GM21526 (cell line): ENCODE measurements around the gene PPP2R5D.
"Not testable (repeated sequence)": the region's sequence is repeated elsewhere in the genome, so short reads cannot be mapped to it uniquely, and the experiment has no call there.

Source experiments
- ATAC-seq: cut with Tn5 transposase; IDR thresholded peaks from one replicate; pipeline ENCODE4 v1.9.1; 2021; ENCODE audit warnings: moderate library complexity; ENCODE audit not compliant: unreplicated experiment, low FRiP score

PPP2R5D gene

DNA sequence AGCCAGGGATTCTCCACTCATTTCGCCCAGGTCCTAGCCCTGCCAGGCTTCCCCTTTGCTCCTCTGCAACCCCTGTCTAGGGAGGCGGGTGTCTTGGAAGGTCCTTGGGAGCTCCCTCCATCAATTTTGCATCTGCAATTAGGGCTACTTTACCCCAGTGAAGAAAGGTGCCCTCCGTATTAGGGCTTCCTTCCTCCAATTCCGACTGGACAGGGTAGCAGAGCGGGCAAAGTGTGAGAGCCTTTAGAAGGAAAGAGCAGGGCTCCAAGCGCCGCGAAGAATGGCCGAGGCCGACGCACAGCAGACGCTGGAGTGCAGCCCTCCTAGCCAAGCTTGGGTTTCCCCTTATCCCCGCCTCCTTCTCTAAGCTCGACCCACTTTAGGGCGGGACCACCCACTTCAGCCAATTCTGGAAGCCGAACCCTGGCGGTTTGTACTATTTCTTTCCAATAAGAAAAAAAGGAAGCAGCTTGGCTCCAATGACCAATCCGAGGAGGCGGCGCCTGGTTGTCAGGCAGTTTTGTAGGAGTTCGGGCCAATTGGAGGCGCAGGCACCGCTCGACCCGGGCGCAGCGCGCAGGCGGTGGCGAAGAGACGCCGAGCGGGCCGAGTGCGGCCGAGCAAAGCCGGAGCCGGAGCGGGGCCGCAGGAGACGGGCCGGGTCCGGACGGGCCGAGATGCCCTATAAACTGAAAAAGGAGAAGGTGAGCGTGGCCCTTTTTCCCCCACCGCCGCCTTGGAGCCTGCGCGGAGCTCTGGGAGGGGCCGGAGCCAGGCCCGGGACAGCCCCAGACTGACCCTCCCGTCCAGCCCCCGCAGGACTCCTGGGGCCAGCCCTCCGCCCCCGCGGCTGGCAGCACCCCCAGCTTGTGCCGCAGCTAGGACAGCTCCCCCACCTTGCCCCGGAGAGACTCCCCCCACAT is at the start of gene PPP2R5D:
Gene PPP2R5D, plus strand, starts transcription at position 570 of the 923 bp plus-strand sequence. Its CDS starts 108 bp downstream, at position 678.
- ATAC-seq, result peak; percentile 88

DNA sequence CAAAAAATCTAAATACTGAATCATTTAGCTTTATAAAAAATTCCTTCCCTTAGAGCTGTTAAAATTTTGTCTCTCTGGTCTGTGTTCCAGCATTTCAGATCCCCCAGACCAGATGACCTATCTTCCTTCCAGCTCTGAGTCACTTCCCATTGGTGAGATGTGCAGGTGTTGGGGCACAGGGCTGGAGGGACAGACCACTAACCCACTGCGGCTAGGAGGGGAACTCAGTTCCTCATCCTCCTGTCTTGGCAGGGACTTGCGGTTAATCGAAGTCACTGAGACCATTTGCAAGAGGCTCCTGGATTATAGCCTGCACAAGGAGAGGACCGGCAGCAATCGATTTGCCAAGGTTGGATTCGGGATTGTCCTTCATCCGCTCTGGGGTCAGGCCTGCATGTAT is 49.0 kb upstream of the PPP2R5D start:
- ATAC-seq, result no peak

DNA sequence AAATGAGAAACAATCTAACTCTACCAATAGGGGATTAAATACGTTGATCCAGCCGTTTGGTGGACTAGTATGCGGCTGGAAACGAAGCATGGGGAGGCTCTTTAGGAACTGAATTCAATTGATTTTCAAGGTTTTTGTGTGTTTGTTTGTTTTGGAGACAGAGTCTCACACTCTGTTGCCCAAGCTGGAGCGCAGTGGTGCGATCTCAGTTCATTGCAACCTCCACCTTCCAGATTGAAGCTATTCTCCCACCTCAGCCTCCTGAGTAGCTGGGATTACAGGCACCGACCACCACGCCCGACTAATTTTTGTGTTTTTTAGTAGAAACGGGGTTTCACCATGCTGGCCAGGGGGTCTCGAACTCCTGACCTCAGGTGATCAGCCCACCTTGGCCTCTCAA is 48.0 kb upstream of the PPP2R5D start:
- ATAC-seq, result no peak

DNA sequence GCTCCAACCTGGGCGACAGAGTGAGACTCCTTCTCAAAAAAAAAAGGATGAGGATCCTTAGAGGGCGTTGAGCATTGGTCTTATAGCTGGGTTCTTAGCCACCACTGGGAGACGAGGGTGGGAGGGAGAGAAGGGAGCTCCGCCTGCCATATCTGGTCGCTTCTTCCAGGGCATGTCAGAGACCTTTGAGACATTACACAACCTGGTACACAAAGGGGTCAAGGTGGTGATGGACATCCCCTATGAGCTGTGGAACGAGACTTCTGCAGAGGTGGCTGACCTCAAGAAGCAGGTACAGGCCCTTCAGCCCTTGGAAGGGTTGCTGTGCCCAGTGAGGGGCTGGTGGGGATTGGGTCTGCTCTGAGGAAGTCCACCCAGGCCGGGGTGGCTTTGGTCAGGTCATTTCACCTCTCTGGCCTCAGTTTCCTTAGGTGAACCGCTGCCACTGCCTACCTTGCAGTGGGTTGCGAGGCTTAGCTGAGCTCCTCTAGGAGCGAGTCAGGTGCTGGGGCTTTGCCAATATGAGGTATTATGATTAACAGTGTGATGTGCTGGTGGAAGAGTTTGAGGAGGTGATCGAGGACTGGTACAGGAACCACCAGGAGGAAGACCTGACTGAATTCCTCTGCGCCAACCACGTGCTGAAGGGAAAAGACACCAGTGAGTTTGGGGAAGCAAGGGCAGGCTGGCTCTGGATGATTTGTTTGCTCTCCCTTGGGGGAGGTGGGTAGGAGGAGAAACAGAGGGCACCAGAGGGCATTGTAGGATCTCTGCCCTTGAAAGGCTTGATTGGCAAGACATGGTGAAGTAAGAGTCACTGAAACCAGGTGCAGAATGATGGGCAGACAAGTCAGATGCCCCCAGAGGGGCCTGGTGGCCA is 46.6 kb upstream of the PPP2R5D start:
- ATAC-seq, result no peak

DNA sequence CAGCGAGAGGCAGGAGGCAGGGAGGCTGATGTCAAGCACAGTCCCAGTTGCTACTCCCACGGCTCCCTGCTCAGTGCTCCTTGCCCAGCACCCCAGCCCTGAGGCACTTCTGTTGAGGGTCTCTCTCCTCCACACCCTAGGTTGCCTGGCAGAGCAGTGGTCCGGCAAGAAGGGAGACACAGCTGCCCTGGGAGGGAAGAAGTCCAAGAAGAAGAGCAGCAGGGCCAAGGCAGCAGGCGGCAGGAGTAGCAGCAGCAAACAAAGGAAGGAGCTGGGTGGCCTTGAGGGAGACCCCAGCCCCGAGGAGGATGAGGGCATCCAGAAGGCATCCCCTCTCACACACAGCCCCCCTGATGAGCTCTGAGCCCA is 46.0 kb upstream of the PPP2R5D start:
- ATAC-seq, result no peak

DNA sequence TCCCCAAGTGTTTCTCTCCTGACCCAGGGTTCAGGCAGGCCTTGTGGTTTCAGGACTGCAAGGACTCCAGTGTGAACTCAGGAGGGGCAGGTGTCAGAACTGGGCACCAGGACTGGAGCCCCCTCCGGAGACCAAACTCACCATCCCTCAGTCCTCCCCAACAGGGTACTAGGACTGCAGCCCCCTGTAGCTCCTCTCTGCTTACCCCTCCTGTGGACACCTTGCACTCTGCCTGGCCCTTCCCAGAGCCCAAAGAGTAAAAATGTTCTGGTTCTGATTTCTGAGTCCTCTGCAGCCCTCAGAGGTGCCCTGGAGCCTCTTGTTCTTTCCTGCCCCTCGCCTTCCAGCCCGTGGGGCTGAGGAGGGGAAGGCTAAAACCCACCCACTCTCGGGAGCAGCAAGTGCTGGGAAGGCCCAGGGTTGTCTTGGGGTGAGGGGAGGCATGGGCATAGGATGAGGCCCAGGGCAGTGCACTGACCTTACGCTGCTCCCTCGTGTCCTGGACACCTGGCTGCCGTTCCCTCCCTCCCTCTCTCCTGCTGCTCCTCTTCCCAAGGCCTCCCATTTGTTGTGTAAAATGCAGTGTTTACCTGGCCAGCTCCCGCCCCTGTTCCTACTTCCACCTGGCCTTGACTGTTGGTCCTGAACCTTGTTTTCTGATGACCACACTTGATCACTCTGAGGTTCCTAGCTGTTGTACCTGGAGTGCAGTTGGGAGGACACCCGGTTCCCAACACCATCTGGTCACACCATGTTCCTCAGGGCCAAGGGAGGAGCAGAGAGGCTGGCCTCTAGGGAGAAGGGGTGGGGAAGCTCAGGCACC is 45.2 kb upstream of the PPP2R5D start:
- ATAC-seq, result no peak

DNA sequence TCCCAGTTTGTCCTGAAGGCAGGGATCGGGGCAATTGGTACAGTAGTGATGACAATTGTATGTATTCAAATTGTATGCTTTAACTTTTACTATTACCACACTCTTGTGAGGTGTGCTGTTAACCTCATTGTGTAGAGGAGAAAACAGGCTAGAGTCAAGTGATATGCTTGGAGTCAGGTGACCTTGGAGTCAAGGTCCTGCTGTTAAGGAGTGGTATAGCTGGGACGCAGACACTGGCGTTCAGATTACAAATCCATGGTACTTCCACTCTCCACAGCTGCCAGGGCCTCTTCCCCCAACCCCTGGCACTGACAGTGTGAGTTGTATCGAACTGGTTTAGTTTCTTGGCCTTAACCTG is 44.6 kb upstream of the PPP2R5D start:
- ATAC-seq, result no peak

DNA sequence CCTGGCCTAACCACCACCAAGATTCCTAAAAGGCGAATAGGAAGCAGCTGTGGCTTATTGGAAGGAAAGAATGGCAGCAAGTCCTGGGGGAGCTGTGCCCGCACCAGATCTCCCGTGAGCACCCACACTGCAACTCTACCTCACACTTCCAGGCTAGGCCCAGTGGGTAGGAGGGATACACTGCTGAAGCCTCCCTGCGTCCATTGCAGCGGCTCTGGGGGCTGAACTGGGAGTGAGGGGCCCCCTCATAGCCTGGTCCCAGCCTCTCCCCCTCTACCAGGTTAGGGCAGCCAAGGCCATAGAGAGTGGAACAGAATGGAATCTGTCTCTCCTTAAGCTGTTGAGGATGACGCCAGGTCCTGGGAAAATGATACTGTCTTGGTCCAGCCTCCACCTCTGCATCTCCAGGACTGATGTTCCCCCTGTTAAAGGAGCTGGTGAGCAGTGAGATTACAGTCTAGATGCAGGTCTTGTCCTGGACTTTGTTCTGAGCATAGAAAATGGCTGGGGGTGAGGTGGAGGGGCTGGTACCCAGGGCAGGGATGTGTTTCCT is 43.8 kb upstream of the PPP2R5D start:
- ATAC-seq, result no peak

DNA sequence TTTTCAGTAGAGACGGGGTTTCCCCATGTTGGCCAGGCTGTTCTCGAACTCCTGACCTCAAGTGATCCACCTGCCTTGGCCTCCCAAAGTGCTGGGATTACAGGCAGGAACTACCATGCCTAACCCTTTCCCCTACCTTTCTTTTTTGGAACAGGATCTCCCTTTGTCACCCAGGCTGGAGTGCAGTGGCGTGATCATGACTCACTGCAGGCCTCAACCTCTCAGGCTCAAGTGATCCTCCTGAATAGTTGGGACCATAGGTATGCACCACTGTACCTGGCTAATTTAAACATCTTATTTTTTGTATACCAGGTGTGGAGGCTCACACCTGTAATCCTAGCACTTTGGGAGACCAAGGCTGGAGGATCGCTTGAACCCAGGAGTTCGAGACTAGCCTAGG is 43.0 kb upstream of the PPP2R5D start:
- not testable (repeated sequence) for ATAC-seq

DNA sequence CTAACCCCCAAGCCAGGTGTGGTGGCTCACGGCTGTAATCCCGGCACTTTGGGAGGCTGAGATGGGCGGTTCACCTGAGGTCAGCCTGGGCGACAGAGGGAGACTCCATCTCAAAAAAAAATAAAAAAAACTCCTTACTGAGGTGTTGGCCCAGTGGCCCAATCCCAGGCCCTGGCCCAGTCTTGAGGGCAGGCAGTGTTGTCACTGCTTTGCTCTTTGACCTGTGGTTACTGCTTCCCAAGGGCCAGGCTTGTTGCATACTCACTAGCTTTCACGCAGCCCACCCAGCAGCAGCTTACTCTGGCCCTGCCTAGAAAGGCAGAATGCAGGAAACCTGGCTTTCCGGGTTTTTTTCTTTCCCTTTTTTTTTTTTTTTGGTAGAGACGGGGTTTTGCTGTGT is 41.9 kb upstream of the PPP2R5D start:
- ATAC-seq, result no peak

DNA sequence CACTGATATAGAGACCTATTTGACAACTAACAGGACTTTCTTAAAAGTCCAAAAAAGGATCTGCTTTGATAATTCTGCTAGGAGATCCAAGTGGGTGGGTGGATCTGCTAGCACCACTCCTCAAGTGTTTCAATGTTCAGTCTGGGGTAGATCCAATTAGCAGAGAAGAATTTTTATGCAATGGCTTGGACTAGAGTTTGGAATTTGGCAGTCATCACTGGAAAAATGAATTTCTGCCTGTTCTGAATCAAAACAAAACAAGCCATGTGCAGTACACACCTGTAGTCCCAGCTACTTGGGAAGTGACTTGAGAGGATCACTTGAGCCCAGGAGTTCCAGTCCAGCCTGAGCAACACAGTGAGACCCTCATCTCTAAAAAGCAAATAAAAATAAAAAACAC is 36.4 kb upstream of the PPP2R5D start:
- ATAC-seq, result no peak

DNA sequence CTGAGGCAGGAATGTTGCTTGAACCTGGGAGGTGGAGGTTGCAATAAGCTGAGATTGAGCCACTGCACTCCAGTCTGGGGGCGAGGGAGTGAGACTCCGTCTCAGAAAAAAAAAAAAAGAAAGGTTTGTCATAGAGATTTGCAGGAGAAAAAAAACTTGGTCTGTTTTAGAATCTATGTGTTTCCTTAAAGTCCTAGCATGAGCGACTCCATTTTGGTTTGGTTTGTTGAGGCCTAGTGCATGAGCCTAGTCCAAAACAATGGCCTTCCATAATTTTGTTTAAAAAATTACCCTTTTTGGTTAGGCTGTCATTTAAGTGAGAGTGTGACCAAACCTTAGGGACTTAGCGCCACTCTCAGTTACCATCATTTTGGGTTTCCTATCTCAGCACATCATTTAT is 32.0 kb upstream of the PPP2R5D start:
- ATAC-seq, result no peak

DNA sequence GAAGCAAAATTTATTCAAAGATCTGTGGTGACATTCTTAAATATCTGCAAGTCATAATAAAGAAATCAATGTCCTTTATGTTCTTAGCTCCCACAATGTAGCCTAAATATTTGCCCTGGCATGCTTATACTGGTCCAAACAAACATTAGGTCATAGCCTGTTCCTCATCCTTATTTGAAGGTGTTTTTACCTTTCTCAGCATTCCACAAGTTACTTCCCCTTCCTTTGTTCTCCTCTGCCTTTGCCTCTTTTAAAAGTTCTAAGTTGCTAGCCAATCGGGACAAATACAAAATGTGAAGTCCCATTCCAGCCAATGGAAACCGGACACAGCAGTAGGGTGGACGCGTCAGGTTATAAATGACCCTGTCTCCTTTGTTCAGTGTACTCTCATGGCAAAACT is 30.0 kb upstream of the PPP2R5D start:
- not testable (repeated sequence) for ATAC-seq

DNA sequence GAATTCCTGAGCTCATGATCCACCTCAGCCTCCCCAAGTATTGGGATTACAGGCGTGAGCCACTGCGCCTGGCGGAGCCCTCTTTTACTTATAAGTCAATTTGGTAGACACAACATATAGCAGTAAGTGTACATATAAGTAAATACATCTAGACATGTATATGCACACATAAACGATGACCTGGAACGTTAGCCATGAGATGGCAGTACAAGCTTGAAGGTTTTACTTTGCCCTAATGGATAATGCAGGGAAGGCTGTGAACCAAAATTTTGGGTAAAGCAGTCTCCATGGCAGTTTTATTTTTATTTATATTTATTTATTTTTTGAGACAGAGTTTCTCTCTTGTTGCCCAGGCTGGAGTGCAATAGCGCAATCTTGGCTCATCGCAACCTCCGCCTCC is 26.2 kb upstream of the PPP2R5D start:
- no peak for ATAC-seq

DNA sequence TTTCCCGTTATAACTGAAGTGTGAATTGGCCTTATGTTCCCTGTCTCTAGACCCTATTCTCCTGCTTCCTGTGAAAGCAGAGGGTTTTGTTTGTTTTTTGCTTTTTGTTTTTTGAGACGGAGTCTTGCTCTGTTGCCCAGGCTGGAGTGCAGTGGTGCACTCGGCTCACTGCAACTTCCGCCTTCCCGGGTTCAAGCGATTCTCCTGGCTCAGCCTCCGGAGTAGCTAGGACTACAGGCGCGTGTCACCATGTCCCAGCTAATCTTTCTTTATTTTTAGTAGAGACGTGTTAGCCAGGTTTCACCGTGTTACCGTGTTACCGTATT is 24.5 kb upstream of the PPP2R5D start:
- ATAC-seq, result no peak

DNA sequence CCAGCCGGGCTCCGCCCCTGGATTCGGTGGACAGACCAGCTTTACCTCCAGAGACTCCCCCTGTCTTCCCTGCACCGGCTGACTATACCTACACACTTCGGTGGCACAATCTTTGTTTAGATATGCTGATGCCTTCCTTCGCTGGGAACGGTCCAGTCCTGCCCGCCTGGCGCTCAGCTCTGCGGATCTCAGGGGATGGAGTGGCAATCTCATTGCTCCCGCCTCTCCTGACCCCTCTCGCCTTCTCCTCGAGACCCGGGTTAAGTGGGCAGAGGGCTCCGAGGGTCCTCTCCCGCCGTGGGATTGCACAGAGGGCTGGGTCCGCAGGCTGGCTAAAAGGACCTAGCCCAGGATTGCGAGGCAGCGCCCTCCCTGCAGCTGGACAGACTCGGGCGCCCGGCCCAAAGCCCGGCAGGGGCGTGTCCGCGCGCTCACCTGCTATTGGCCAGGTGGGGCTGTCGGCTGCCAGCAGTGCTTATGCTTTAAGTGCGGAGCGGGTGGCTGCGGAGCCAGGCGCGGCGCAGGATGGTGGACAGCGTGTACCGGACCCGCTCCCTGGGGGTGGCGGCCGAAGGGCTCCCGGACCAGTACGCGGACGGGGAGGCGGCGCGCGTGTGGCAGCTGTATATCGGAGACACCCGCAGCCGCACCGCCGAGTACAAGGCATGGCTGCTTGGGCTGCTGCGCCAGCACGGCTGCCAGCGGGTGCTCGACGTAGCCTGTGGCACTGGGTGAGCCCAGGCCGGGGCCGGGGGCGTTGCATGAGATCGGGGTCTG is 23.9 kb upstream of the PPP2R5D start, which contains the start of gene GNMT:
Gene GNMT, plus strand, starts transcription at position 512 of the 777 bp plus-strand sequence. Its CDS starts 14 bp downstream, at position 526.
- ATAC-seq, result no peak

DNA sequence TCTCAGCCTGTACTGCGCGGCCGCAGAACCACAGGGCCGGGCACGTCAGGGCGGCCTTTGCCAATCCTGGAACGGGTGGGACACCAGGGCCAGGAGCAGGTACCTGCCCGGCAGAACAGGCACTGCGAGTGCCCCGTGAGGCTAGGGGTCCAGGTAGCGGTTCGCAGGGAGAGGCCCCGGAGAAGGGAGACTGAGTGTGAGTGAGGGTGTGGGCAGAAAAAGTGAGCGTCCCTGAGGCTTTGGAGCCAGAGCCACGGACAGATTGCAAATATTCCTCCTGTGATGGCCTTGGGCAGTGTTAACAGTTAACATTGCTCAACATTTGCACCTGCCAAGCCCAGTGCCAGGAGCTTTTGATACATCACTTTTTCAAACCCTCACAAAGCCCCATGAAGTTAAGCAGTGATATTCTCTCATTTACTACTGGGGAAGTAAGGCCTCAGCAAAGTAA is 23.3 kb upstream of the PPP2R5D start:
- ATAC-seq, result no peak

DNA sequence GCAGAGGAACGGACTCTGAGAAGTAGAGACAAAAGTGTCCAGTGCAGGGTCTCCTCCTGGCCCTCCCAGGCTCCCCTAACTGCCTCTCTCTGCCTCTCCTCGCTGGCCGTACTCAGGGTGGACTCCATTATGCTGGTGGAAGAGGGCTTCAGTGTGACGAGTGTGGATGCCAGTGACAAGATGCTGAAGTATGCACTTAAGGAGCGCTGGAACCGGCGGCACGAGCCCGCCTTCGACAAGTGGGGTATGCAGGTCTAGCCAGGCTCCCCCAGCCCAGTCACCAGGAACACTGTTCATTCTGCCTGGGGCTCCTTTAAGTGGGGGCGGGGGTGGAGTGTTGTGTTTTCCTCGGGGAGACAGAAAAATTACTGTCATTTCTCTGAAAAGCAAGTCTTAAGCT is 22.3 kb upstream of the PPP2R5D start:
- ATAC-seq, result no peak

DNA sequence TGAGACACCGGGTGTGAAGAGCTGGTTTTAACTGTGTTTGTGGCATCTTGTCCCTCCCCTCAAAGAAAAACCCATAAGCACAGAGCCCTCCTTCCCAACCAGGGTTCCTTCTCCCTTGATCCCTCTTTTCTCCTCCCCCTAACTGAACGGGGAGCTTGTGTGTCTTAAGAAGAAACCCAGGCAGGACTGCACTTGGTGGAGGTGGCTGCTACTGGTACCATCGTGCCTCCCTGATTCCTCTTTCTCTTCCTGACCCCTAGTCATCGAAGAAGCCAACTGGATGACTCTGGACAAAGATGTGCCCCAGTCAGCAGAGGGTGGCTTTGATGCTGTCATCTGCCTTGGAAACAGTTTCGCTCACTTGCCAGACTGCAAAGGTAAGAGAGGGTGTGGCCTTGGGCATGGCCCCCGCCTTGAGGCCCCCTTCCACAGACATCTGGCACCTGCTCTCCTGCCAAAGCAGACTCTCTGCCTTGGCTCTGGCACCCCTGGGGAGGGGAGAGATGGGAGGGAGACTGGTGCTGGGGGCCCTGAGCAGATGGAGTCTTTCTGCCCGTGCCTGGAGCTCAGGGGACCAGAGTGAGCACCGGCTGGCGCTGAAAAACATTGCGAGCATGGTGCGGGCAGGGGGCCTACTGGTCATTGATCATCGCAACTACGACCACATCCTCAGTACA is 21.7 kb upstream of the PPP2R5D start:
- ATAC-seq, result no peak
